Left ventricle myocardium inferior (tissue), 1 donor: Measurements from ENCODE around the gene JAKMIP1. TPM values are rescaled to one million over a fixed set of nuclear protein-coding genes. Genes with fewer than 3 reads are reported as not detected.

Experiments used
- DNase-seq: peaks from one replicate; pipeline ENCODE4 v3.0.0-alpha.2; 2020
- H3K27ac ChIP-seq: fragments of 200-600 bp; replicated peaks from 2 replicates; pipeline ENCODE4 v1.8.0; 2021
- H3K27me3 ChIP-seq: fragments of 200-600 bp; 2 replicates; pipeline ENCODE4 v1.8.0; 2021; ENCODE audit warnings: low read depth
- H3K36me3 ChIP-seq: fragments of 200-600 bp; 2 replicates; pipeline ENCODE4 v1.8.0; 2021
- H3K4me1 ChIP-seq: fragments of 200-600 bp; 2 replicates; pipeline ENCODE4 v1.8.0; 2021
- H3K4me3 ChIP-seq: fragments of 200-600 bp; 2 replicates; pipeline ENCODE4 v1.8.0; 2021; ENCODE audit warnings: mild to moderate bottlenecking, moderate library complexity
- H3K9me3 ChIP-seq: fragments of 200-600 bp; replicated peaks from 2 replicates; pipeline ENCODE4 v1.8.0; 2021
- CTCF ChIP-seq: fragments of 200-600 bp; IDR thresholded peaks from 2 replicates; pipeline ENCODE4 v1.8.0; 2021; ENCODE audit warnings: antibody characterized with exemption, mild to moderate bottlenecking, borderline replicate concordance
- intact Hi-C: fragments of 100-400 bp; cut with micrococcal nuclease; formaldehyde crosslinking; loops from one replicate; pipeline ENCODE4 v1.11.0; 2022
- total RNA-seq: library from RNA; stranded (reverse); fragmentation: NEBNext Ultra II Directional; extraction: Animal tissue kit (Norgen Biotek cat#: 25700); gene quantifications from one replicate; pipeline ENCODE4 v1.2.1, GENCODE V29; 2021
- donor health status: DM: no; HTN: yes; CAD: no; lungs with severe emphysema.

The JAKMIP1 gene
- total RNA-seq, 1 donor from 2014 or later, result not detected

GRCh38 chr4:6204871-6205566 is 4.7 kb upstream of the JAKMIP1 start:
- intact Hi-C loops, result no loop called here
- no peak for TF ChIP-seq CTCF
- H3K27me3 ChIP-seq, result peaks cover 72% of the 10 kb centered on the region

GRCh38 chr4:6204098-6204497 is 3.7 kb upstream of the JAKMIP1 start:
- no peak for DNase-seq
- Histone ChIP-seq H3K36me3 (no peaks in the 10 kb centered on the region), H3K4me3 (no peak overlapping the region), H3K27me3 (peaks cover 74% of the 10 kb centered on the region), H3K4me1 (peaks cover 12% of the 10 kb centered on the region), H3K9me3 (peaks cover 10% of the 10 kb centered on the region), H3K27ac (no peak overlapping the region)
- intact Hi-C loops, result no loop called here
- TF ChIP-seq CTCF, result no peak

More at GRCh38 chr4:6204871-6205566, 4.7 kb upstream of the JAKMIP1 start:
- Histone ChIP-seq H3K36me3 (no peaks in the 10 kb centered on the region), H3K27ac (no peak overlapping the region), H3K4me1 (peaks cover 3% of the 10 kb centered on the region), H3K4me3 (no peak overlapping the region), H3K9me3 (peaks cover 10% of the 10 kb centered on the region)
- DNase-seq, result no peak

- TF ChIP-seq CTCF, result no peak
- peaks cover 75% of the 10 kb centered on the region for H3K27me3 ChIP-seq
Measured at GRCh38 chr4:6201580-6202091, 1.3 kb upstream of the JAKMIP1 start.

GRCh38 chr4:6200922-6201362 is 593 bp upstream of the JAKMIP1 start:
- intact Hi-C loops, result no loop called here
- peaks cover 10% of the 10 kb centered on the region for H3K9me3 ChIP-seq
- H3K36me3 ChIP-seq, result no peaks in the 10 kb centered on the region
- H3K4me1 ChIP-seq, result peaks cover 17% of the 10 kb centered on the region
- no peak for TF ChIP-seq CTCF
- peak overlapping the region; percentile 67 for H3K4me3 ChIP-seq
- peaks cover 75% of the 10 kb centered on the region for H3K27me3 ChIP-seq
- no peak for DNase-seq
- H3K27ac ChIP-seq, result no peak overlapping the region

More at GRCh38 chr4:6201580-6202091, 1.3 kb upstream of the JAKMIP1 start:
- Histone ChIP-seq H3K27ac (no peak overlapping the region), H3K36me3 (no peaks in the 10 kb centered on the region), H3K4me1 (peaks cover 17% of the 10 kb centered on the region), H3K4me3 (no peak overlapping the region), H3K9me3 (peaks cover 10% of the 10 kb centered on the region)
- no peak for DNase-seq
- intact Hi-C loops, result no loop called here

- TF ChIP-seq CTCF, result no peak
- intact Hi-C loops, result no loop called here
- no peak for DNase-seq
- H3K27me3 ChIP-seq, result peaks cover 81% of the 10 kb centered on the region
- peaks cover 10% of the 10 kb centered on the region for H3K9me3 ChIP-seq
- H3K4me1 ChIP-seq, result peaks cover 17% of the 10 kb centered on the region
- peak overlapping the region; percentile 67 for H3K4me3 ChIP-seq
- no peak overlapping the region for H3K27ac ChIP-seq
- no peaks in the 10 kb centered on the region for H3K36me3 ChIP-seq
Measured at GRCh38 chr4:6199422-6199921, 877 bp downstream of the JAKMIP1 start.
